H9 (cell line): Measurements from ENCODE around the gene MSMB. TPM values are rescaled to one million over a fixed set of nuclear protein-coding genes. Genes with fewer than 3 reads are reported as not detected.
"Not testable (repeated sequence)": the region's sequence is repeated elsewhere in the genome, so short reads cannot be mapped to it uniquely, and the experiment has no call there.

ENCODE experiments used
- DNase-seq: peaks from one replicate; pipeline ENCODE4 v3.0.0-alpha.2; 2017
- H2AFZ ChIP-seq: one replicate; pipeline ENCODE4 v1.6.1; 2013; ENCODE audit warnings: mild to moderate bottlenecking, low read length, control low read depth, moderate library complexity
- H2AK5ac ChIP-seq: 2 replicates; pipeline ENCODE4 v1.6.1; 2013; ENCODE audit warnings: low read length, control low read depth, mixed read lengths; ENCODE audit not compliant: insufficient read length
- H2BK120ac ChIP-seq: one replicate; pipeline ENCODE4 v1.6.1; 2013; ENCODE audit warnings: low read depth, mild to moderate bottlenecking, low read length, control low read depth, inconsistent platforms; ENCODE audit not compliant: poor library complexity, severe bottlenecking
- H2BK12ac ChIP-seq: 2 replicates; pipeline ENCODE4 v1.6.1; 2013; ENCODE audit warnings: low read length, control low read depth, mixed read lengths, low read depth; ENCODE audit not compliant: insufficient read length
- H2BK15ac ChIP-seq: 2 replicates; pipeline ENCODE4 v1.6.1; 2013; ENCODE audit warnings: low read depth, low read length, control low read depth
- H2BK20ac ChIP-seq: one replicate; pipeline ENCODE4 v1.6.1; 2013; ENCODE audit warnings: low read depth, mild to moderate bottlenecking, low read length, control low read depth, inconsistent platforms; ENCODE audit not compliant: poor library complexity, severe bottlenecking
- H2BK5ac ChIP-seq: 2 replicates; pipeline ENCODE4 v1.6.1; 2013; ENCODE audit warnings: low read length, control low read depth, mixed read lengths; ENCODE audit not compliant: insufficient read length
- H3K14ac ChIP-seq: 2 replicates; pipeline ENCODE4 v1.6.1; 2013; ENCODE audit warnings: low read length, control low read depth; ENCODE audit not compliant: insufficient read depth
- H3K18ac ChIP-seq: 2 replicates; pipeline ENCODE4 v1.6.1; 2013; ENCODE audit warnings: low read depth, mild to moderate bottlenecking, mixed read lengths, low read length, control low read depth; ENCODE audit not compliant: insufficient read length
- H3K23ac ChIP-seq: 2 replicates; pipeline ENCODE4 v1.6.1; 2013; ENCODE audit warnings: low read length, control low read depth, mixed read lengths, low read depth; ENCODE audit not compliant: insufficient read length
- H3K23me2 ChIP-seq: 2 replicates; pipeline ENCODE4 v1.6.1; 2013; ENCODE audit warnings: low read depth, mild to moderate bottlenecking, mixed read lengths, low read length, control low read depth; ENCODE audit not compliant: insufficient read length, poor library complexity, severe bottlenecking
- H3K27ac ChIP-seq: 2 replicates; pipeline ENCODE4 v1.5.1; 2013; ENCODE audit warnings: low read length, control low read depth, mixed read lengths, low read depth; ENCODE audit not compliant: insufficient read length
- H3K27me3 ChIP-seq: 2 replicates; pipeline ENCODE4 v1.6.1; 2013; ENCODE audit warnings: low read length, control low read depth, inconsistent platforms; ENCODE audit not compliant: insufficient read depth
- H3K4ac ChIP-seq: 2 replicates; pipeline ENCODE4 v1.6.1; 2013; ENCODE audit warnings: low read depth, mild to moderate bottlenecking, control low read depth, inconsistent platforms, low read length, moderate library complexity
- H3K4me1 ChIP-seq: 2 replicates; pipeline ENCODE4 v1.6.1; 2013; ENCODE audit warnings: low read length, control low read depth, inconsistent platforms; ENCODE audit not compliant: insufficient read depth
- H3K4me2 ChIP-seq: 2 replicates; pipeline ENCODE4 v1.6.1; 2013; ENCODE audit warnings: low read length, control low read depth, mixed read lengths; ENCODE audit not compliant: insufficient read length, insufficient read depth
- H3K56ac ChIP-seq: 2 replicates; pipeline ENCODE4 v1.6.1; 2013; ENCODE audit warnings: low read depth, mild to moderate bottlenecking, mixed read lengths, low read length, control low read depth; ENCODE audit not compliant: insufficient read length
- H3K79me1 ChIP-seq: 2 replicates; pipeline ENCODE4 v1.6.1; 2013; ENCODE audit warnings: low read depth, mild to moderate bottlenecking, moderate library complexity, low read length, control low read depth, inconsistent platforms; ENCODE audit not compliant: insufficient read depth, poor library complexity, severe bottlenecking
- H3K79me2 ChIP-seq: 2 replicates; pipeline ENCODE4 v1.6.1; 2013; ENCODE audit warnings: low read length, control low read depth, inconsistent platforms; ENCODE audit not compliant: insufficient read depth
- H3K9ac ChIP-seq: 2 replicates; pipeline ENCODE4 v1.6.1; 2013; ENCODE audit warnings: low read length, control low read depth, mixed read lengths; ENCODE audit not compliant: insufficient read length; ENCODE audit errors: extremely low read depth
- H3K9me3 ChIP-seq: one replicate; pipeline ENCODE4 v1.6.1; 2013; ENCODE audit warnings: low read depth, low read length, inconsistent platforms; ENCODE audit not compliant: control insufficient read depth
- H3T11ph ChIP-seq: one replicate; pipeline ENCODE4 v1.6.1; 2013; ENCODE audit warnings: mild to moderate bottlenecking, low read length, control low read depth, inconsistent platforms
- H4K20me1 ChIP-seq: one replicate; pipeline ENCODE4 v1.6.1; 2013; ENCODE audit not compliant: control insufficient read depth, insufficient read length, insufficient read depth
- H4K5ac ChIP-seq: 2 replicates; pipeline ENCODE4 v1.6.1; 2013; ENCODE audit warnings: low read depth, mild to moderate bottlenecking, mixed read lengths, low read length, control low read depth; ENCODE audit not compliant: insufficient read length
- H4K8ac ChIP-seq: replicated peaks from 2 replicates; pipeline ENCODE4 v1.6.1; 2013; ENCODE audit warnings: low read length, control low read depth, mixed read lengths, low read depth; ENCODE audit not compliant: insufficient read length
- H4K91ac ChIP-seq: 2 replicates; pipeline ENCODE4 v1.6.1; 2013; ENCODE audit warnings: low read depth, mild to moderate bottlenecking, moderate library complexity, mixed read lengths, low read length, control low read depth; ENCODE audit not compliant: insufficient read length
- H3K27ac Mint-ChIP-seq, 3 experiments: 2 replicates in 2 of 3; 3 replicates in 1 of 3; pipeline ENCODE4 v1.8.0; 2020 to 2021; ENCODE audit warnings: mixed read lengths in 3 of 3, mild to moderate bottlenecking in 1 of 3, moderate library complexity in 1 of 3
- H3K27me3 Mint-ChIP-seq: 2 replicates; pipeline ENCODE4 v1.8.0; 2021; ENCODE audit warnings: low read depth, mild to moderate bottlenecking, moderate library complexity, mixed read lengths
- H3K36me3 Mint-ChIP-seq, 3 experiments: 2 replicates in 2 of 3; 3 replicates in 1 of 3; pipeline ENCODE4 v1.8.0; 2020 to 2021; ENCODE audit warnings: low read depth in 3 of 3, mixed read lengths in 3 of 3; ENCODE audit not compliant: insufficient read depth in 1 of 3
- H3K4me1 Mint-ChIP-seq, 2 experiments: 2 replicates each; pipeline ENCODE4 v1.8.0; 2020; ENCODE audit warnings: mixed read lengths in 2 of 2
- H3K4me3 Mint-ChIP-seq, 2 experiments: 2 replicates in 1 of 2; 3 replicates in 1 of 2; pipeline ENCODE4 v1.8.0; 2020 to 2021; ENCODE audit warnings: mild to moderate bottlenecking in 2 of 2, mixed read lengths in 2 of 2, moderate library complexity in 1 of 2
- H3K9me3 Mint-ChIP-seq, 2 experiments: 2 replicates in 1 of 2; 3 replicates in 1 of 2; pipeline ENCODE4 v1.8.0; 2020; ENCODE audit warnings: mild to moderate bottlenecking in 2 of 2, mixed read lengths in 2 of 2, moderate library complexity in 1 of 2
- WGBS: extraction: QIAGEN DNeasy Blood & Tissue Kit; methylation state at CpG from one replicate; pipeline ENCODE4 v1.1.7; 2013; ENCODE audit warnings: missing lambda C conversion rate, low lambda C conversion rate, mixed read lengths; ENCODE audit not compliant: insufficient read length; ENCODE audit errors: extremely low coverage; 5-methylcytosine and 5-hydroxymethylcytosine counted together
- total RNA-seq: library from RNA; stranded (reverse); gene quantifications from 2 replicates; pipeline ENCODE4 v1.2.1, GENCODE V29; 2021
- TF ChIP-seq, protein P1 (sequence below): fragments of 200-600 bp; sonication (generic); conservative IDR thresholded peaks from 3 replicates; pipeline ENCODE4 v1.8.0; 2021; ENCODE audit warnings: antibody characterized with exemption, mild to moderate bottlenecking

Gene MSMB
- total RNA-seq, 1 experiment from 2014 or later, result not detected

DNA sequence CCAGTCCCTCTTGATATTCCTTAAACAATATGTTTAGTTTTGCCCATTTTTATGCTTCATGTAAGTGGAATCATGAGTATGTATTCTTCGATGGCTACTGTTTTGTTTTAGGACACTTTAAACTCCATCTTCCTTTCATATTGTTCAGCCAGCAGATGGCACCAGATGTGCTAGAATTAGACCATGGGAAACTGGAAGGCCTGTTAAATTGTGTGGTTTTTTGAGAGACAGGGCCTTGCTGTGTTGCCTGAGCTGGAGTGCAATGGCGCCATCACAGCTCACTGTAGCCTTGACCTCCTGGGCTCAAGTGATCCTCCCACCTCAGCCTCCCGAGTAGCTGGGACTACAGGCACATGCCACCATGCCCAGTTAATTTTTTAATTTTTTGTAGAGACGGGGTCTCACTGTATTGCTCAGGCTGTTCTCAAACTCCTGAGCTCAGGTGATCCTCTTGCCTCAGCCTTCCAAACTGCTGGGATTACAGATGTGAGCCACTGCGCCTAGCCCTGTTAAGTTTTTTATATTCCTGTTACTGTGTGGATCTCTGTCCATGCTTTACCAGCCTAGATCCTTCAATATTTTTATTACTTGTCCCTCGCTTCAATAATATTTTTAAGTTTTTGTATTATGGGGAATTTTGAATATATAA lies 62.4 kb downstream of the MSMB start:
- not testable (repeated sequence) for H2BK120ac ChIP-seq, H3K27me3 Mint-ChIP-seq, H3K27me3 ChIP-seq, H2BK20ac ChIP-seq, H2BK15ac ChIP-seq, H3K79me2 ChIP-seq, H4K8ac ChIP-seq, DNase-seq, H2BK12ac ChIP-seq, H3K23ac ChIP-seq, H3K14ac ChIP-seq, H3K9me3 ChIP-seq, H4K91ac ChIP-seq, H3K18ac ChIP-seq, H4K20me1 ChIP-seq, H3K4ac ChIP-seq, H2BK5ac ChIP-seq, H4K5ac ChIP-seq, H3K4me3 Mint-ChIP-seq, H3K9me3 Mint-ChIP-seq, H3T11ph ChIP-seq, H3K4me1 ChIP-seq, H3K4me2 ChIP-seq, H3K23me2 ChIP-seq, H3K27ac Mint-ChIP-seq, H3K56ac ChIP-seq, H3K27ac ChIP-seq, H3K79me1 ChIP-seq, H3K9ac ChIP-seq, H2AK5ac ChIP-seq, H2AFZ ChIP-seq, H3K4me1 Mint-ChIP-seq
- TF ChIP-seq, protein P1, sequence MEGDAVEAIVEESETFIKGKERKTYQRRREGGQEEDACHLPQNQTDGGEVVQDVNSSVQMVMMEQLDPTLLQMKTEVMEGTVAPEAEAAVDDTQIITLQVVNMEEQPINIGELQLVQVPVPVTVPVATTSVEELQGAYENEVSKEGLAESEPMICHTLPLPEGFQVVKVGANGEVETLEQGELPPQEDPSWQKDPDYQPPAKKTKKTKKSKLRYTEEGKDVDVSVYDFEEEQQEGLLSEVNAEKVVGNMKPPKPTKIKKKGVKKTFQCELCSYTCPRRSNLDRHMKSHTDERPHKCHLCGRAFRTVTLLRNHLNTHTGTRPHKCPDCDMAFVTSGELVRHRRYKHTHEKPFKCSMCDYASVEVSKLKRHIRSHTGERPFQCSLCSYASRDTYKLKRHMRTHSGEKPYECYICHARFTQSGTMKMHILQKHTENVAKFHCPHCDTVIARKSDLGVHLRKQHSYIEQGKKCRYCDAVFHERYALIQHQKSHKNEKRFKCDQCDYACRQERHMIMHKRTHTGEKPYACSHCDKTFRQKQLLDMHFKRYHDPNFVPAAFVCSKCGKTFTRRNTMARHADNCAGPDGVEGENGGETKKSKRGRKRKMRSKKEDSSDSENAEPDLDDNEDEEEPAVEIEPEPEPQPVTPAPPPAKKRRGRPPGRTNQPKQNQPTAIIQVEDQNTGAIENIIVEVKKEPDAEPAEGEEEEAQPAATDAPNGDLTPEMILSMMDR, result peak; percentile 50; the same call in 2 of the 3 replicates
- WGBS, result no CpG with 5 or more reads among the region's 6 CpGs
- peaks cover 9 to 36% (median 35%) of the 10 kb centered on the region in 3 experiments; a peak in 6 of 7 replicates for H3K36me3 Mint-ChIP-seq

Other genes with a start within 250 kb of the MSMB start
- gene AGAP4, start 198.8 kb downstream of the MSMB start, total RNA-seq, result 15.9 and 20.4 TPM in 2 replicates
- 95.9 and 105 TPM in 2 replicates for gene TIMM23, start 73.8 kb downstream of the MSMB start, total RNA-seq
- gene NCOA4, start 15.6 kb downstream of the MSMB start, total RNA-seq, result 83.3 and 83.9 TPM in 2 replicates
- gene ANTXRL, start 240.7 kb upstream of the MSMB start, total RNA-seq, result not detected in 2 replicates